ENCODE measurements around the gene PRR15L. TPM values are rescaled to one million over a fixed set of nuclear protein-coding genes. Genes with fewer than 3 reads are reported as not detected.

The PRR15L gene
- total and polyA plus RNA-seq, 2 of the 8 experiments (the other 6 are each of a cell fraction or from before 2014, with no cell fraction given): 0.26 to 1.1 TPM

DNA sequence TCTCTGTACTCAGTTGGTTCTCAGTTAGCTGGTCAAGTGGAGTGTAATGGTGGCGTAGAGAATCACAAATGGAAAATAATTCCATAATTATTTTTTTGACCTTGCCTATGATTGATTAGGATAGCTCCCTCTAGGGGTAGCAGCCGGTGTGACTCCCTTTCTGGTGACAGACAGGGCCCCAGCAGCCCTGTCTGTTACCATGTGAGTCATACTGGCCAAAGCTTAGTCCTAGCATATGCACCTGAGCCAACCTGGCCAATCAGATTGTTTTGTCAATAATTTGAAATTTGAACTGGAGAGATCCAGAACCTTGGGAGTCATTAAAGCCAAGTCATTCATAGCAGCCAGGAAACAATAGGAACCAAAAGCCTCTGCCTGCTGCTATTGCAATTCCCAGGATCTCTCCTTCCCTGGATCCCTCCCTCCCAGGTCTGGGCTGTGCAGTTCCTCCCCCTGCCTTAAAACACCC is 10.7 kb downstream of the PRR15L start (continued):
- TF ChIP-seq CEBPB (IDR thresholded peaks at IDR 0.05; ENCODE audit: low read depth, low read length): no peak
- TF ChIP-seq KDM1A (IDR thresholded peaks at IDR 0.05; ENCODE audit: borderline replicate concordance, low read length): no peak
- peak in 1 of 2 experiments; percentile 65; a peak in 1 of 4 replicates for TF ChIP-seq SIN3A (conservative IDR thresholded peaks at IDR 0.05 in 1 of 2, IDR thresholded peaks at IDR 0.05 in 1 of 2; ENCODE audit: low read depth in 1 of 2, low read length in 2 of 2)
- TF ChIP-seq CHD1 (IDR thresholded peaks at IDR 0.05; ENCODE audit: low read depth, low read length): no peak
- no peak for TF ChIP-seq EGR1 (IDR thresholded peaks at IDR 0.05; ENCODE audit: borderline replicate concordance, low read depth, low read length)

Measured in H1 (cell line).